ENCODE measurements around the gene PRCC. TPM values are rescaled to one million over a fixed set of nuclear protein-coding genes. Genes with fewer than 3 reads are reported as not detected.

Gene PRCC
- total and polyA plus RNA-seq, 2 of the 13 experiments (the other 11 are each of a cell fraction or from before 2014, with no cell fraction given), result 24.2 to 40.5 TPM

DNA sequence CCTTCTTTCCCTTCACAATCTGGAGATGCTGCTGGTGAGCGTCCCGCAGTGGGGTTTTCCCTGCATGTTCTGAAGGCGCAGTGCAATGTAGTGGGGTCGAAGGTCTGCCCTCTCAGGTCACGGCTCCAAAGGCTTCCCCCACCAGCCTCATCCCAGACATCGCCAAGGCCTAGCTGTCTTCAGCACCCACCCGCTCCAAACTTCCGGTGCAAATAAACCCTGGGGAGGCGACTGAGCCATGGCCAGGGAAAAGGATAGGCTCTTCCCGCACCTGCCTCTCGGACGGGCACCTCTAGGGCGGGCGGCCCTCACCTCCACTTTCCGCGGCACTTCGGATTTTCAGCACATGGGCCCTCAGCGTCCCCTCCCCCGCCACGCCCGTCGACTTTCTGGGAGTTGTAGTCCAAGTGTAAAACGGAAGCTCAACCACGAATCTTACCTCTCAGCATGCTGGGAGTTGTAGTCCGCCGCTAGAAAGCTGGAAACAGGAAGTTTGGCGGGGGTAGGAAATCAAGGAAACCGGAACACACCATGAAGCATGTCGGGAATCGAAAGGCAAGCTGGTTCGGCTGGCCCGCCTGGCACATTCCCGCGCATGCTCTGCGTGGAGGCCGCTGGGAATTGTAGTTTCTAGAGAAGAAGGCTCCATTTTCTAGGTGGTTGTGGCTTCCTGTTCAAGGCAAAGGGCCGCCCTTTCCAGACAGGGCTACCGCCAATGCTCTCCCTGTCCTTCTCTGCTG is 26.4 kb upstream of the PRCC start, which contains the start of gene MRPL24 (continued):
- TF ChIP-seq, protein P1, sequence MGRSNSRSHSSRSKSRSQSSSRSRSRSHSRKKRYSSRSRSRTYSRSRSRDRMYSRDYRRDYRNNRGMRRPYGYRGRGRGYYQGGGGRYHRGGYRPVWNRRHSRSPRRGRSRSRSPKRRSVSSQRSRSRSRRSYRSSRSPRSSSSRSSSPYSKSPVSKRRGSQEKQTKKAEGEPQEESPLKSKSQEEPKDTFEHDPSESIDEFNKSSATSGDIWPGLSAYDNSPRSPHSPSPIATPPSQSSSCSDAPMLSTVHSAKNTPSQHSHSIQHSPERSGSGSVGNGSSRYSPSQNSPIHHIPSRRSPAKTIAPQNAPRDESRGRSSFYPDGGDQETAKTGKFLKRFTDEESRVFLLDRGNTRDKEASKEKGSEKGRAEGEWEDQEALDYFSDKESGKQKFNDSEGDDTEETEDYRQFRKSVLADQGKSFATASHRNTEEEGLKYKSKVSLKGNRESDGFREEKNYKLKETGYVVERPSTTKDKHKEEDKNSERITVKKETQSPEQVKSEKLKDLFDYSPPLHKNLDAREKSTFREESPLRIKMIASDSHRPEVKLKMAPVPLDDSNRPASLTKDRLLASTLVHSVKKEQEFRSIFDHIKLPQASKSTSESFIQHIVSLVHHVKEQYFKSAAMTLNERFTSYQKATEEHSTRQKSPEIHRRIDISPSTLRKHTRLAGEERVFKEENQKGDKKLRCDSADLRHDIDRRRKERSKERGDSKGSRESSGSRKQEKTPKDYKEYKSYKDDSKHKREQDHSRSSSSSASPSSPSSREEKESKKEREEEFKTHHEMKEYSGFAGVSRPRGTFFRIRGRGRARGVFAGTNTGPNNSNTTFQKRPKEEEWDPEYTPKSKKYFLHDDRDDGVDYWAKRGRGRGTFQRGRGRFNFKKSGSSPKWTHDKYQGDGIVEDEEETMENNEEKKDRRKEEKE (IDR thresholded peaks at IDR 0.05), result no peak
- TF ChIP-seq ZNF256 (CRISPR knock-in tag; conservative IDR thresholded peaks at IDR 0.05), result peak; percentile 41; the same call in 1 of the 2 replicates
- no peak for TF ChIP-seq ARNT (IDR thresholded peaks at IDR 0.05)
- peak; percentile 91 for TF ChIP-seq ZNF543 (CRISPR knock-in tag; IDR thresholded peaks at IDR 0.05)
- TF ChIP-seq, protein P2, sequence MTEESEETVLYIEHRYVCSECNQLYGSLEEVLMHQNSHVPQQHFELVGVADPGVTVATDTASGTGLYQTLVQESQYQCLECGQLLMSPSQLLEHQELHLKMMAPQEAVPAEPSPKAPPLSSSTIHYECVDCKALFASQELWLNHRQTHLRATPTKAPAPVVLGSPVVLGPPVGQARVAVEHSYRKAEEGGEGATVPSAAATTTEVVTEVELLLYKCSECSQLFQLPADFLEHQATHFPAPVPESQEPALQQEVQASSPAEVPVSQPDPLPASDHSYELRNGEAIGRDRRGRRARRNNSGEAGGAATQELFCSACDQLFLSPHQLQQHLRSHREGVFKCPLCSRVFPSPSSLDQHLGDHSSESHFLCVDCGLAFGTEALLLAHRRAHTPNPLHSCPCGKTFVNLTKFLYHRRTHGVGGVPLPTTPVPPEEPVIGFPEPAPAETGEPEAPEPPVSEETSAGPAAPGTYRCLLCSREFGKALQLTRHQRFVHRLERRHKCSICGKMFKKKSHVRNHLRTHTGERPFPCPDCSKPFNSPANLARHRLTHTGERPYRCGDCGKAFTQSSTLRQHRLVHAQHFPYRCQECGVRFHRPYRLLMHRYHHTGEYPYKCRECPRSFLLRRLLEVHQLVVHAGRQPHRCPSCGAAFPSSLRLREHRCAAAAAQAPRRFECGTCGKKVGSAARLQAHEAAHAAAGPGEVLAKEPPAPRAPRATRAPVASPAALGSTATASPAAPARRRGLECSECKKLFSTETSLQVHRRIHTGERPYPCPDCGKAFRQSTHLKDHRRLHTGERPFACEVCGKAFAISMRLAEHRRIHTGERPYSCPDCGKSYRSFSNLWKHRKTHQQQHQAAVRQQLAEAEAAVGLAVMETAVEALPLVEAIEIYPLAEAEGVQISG (CRISPR knock-in tag; IDR thresholded peaks at IDR 0.05), result peak; percentile 99
- TF ChIP-seq ZMAT3 (CRISPR knock-in tag; conservative IDR thresholded peaks at IDR 0.05), result no peak
- TF ChIP-seq ZNF335 (CRISPR knock-in tag; IDR thresholded peaks at IDR 0.05), result peak; percentile 86
- peak; percentile 90 for TF ChIP-seq SUZ12 (IDR thresholded peaks at IDR 0.05; ENCODE audit: low read depth, low read length)
- TF ChIP-seq TARDBP (CRISPR knock-in tag; IDR thresholded peaks at IDR 0.05), result peak; percentile 94
- TF ChIP-seq BHLHE40 (IDR thresholded peaks at IDR 0.05; ENCODE audit: low read length), result no peak
- peak; percentile 95 for TF ChIP-seq REPIN1 (CRISPR knock-in tag; IDR thresholded peaks at IDR 0.05; ENCODE audit: borderline replicate concordance, low read depth)
- no peak; the same call in 1 of the 2 replicates for TF ChIP-seq ZNF709 (CRISPR knock-in tag; IDR thresholded peaks at IDR 0.05)
- TF ChIP-seq, protein P3, sequence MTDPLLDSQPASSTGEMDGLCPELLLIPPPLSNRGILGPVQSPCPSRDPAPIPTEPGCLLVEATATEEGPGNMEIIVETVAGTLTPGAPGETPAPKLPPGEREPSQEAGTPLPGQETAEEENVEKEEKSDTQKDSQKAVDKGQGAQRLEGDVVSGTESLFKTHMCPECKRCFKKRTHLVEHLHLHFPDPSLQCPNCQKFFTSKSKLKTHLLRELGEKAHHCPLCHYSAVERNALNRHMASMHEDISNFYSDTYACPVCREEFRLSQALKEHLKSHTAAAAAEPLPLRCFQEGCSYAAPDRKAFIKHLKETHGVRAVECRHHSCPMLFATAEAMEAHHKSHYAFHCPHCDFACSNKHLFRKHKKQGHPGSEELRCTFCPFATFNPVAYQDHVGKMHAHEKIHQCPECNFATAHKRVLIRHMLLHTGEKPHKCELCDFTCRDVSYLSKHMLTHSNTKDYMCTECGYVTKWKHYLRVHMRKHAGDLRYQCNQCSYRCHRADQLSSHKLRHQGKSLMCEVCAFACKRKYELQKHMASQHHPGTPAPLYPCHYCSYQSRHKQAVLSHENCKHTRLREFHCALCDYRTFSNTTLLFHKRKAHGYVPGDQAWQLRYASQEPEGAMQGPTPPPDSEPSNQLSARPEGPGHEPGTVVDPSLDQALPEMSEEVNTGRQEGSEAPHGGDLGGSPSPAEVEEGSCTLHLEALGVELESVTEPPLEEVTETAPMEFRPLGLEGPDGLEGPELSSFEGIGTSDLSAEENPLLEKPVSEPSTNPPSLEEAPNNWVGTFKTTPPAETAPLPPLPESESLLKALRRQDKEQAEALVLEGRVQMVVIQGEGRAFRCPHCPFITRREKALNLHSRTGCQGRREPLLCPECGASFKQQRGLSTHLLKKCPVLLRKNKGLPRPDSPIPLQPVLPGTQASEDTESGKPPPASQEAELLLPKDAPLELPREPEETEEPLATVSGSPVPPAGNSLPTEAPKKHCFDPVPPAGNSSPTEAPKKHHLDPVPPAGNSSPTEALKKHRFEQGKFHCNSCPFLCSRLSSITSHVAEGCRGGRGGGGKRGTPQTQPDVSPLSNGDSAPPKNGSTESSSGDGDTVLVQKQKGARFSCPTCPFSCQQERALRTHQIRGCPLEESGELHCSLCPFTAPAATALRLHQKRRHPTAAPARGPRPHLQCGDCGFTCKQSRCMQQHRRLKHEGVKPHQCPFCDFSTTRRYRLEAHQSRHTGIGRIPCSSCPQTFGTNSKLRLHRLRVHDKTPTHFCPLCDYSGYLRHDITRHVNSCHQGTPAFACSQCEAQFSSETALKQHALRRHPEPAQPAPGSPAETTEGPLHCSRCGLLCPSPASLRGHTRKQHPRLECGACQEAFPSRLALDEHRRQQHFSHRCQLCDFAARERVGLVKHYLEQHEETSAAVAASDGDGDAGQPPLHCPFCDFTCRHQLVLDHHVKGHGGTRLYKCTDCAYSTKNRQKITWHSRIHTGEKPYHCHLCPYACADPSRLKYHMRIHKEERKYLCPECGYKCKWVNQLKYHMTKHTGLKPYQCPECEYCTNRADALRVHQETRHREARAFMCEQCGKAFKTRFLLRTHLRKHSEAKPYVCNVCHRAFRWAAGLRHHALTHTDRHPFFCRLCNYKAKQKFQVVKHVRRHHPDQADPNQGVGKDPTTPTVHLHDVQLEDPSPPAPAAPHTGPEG (CRISPR knock-in tag; IDR thresholded peaks at IDR 0.05), result peak; percentile 50; the same call in 1 of the 2 replicates
- TF ChIP-seq ARNTL (CRISPR knock-in tag; IDR thresholded peaks at IDR 0.05), result peak; percentile 73; the same call in 1 of the 2 replicates
- peak; percentile 53; the same call in 1 of the 2 replicates for TF ChIP-seq ZNF703 (CRISPR knock-in tag; IDR thresholded peaks at IDR 0.05; ENCODE audit: borderline replicate concordance)
- TF ChIP-seq GTF3A (CRISPR knock-in tag; conservative IDR thresholded peaks at IDR 0.05), result peak; percentile 86; the same call in 1 of the 2 replicates
- peak; percentile 95 for TF ChIP-seq ERF (CRISPR knock-in tag; IDR thresholded peaks at IDR 0.05)
- peak; percentile 91 for TF ChIP-seq ATF1 (CRISPR knock-in tag; IDR thresholded peaks at IDR 0.05)
- TF ChIP-seq JDP2 (CRISPR knock-in tag; IDR thresholded peaks at IDR 0.05; ENCODE audit: borderline replicate concordance), result no peak
- 0 out of 2 replicates have a peak, but pooled peaks have one; percentile 77 for TF ChIP-seq ZNF30 (CRISPR knock-in tag; IDR thresholded peaks at IDR 0.05)
